ENCODE data around the gene AGBL1. TPM values are rescaled to one million over a fixed set of nuclear protein-coding genes. Genes with fewer than 3 reads are reported as not detected.
A peak's percentile ranks its signal among the peaks of the same experiment; 100 is the strongest.
"Not testable (repeated sequence)": the region's sequence is repeated elsewhere in the genome, so short reads cannot be mapped to it uniquely, and the experiment has no call there.

The AGBL1 gene
- polyA plus RNA-seq, 1 experiment = not detected

DNA sequence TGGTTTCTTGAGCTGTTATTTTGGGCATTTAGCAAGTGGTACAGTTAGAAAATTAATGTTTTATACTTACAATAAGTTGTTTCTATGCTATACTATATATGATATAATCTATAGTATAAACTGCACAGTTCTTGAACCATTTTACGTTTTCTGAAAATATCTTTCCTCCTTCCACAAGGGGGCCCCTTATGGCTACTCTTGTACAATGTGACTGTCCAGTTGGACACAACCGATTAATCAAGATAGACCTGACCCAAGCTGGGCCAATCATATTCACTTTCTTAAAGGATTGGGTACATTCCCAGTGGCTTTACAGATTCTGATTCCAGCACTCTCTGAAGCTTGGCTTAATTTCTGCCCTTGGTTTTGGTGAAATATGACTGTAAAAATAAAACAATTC, 953.4 kb downstream of the AGBL1 start:
- DNase-seq (ENCODE audit: low read depth, low spot score) = no peak
- POLR2A ChIA-PET = no interaction called here
- Histone ChIP-seq H3K4me3 (ENCODE audit: low read depth, low read length) (no peak overlapping the region), H3K9me3 (ENCODE audit: control insufficient read depth, insufficient read depth, low read length) (no peaks in the 10 kb centered on the region), H3K27me3 (ENCODE audit: control insufficient read depth, insufficient read depth, low read length) (no peaks in the 10 kb centered on the region), H3K27ac (ENCODE audit: low read depth, low read length) (no peak overlapping the region)
- TF ChIP-seq, protein P1, sequence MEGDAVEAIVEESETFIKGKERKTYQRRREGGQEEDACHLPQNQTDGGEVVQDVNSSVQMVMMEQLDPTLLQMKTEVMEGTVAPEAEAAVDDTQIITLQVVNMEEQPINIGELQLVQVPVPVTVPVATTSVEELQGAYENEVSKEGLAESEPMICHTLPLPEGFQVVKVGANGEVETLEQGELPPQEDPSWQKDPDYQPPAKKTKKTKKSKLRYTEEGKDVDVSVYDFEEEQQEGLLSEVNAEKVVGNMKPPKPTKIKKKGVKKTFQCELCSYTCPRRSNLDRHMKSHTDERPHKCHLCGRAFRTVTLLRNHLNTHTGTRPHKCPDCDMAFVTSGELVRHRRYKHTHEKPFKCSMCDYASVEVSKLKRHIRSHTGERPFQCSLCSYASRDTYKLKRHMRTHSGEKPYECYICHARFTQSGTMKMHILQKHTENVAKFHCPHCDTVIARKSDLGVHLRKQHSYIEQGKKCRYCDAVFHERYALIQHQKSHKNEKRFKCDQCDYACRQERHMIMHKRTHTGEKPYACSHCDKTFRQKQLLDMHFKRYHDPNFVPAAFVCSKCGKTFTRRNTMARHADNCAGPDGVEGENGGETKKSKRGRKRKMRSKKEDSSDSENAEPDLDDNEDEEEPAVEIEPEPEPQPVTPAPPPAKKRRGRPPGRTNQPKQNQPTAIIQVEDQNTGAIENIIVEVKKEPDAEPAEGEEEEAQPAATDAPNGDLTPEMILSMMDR (IDR thresholded peaks at IDR 0.05; ENCODE audit: low read depth, low read length) = peak; percentile 48
- CTCF ChIA-PET = interaction anchor here (0.9 to 1.2 kb wide), 4 partner anchors 140 to 1241 kb away, joined by 3 to 4 read pairs (median 3); no protein-coding TSS in a partner anchor

DNA sequence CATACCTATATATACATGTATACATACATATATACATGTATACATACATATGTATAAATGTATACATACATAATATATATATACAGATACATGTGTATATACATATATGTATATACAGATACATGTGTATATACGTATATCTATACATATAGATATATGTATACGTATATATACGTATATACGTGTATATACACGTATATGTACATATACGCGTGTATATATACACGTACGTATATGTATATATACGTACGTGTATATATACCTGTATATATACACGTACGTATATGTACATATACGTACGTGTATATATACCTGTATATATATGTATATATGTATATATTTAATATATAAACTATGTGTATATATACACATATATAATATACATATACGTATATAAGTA, 955.2 kb downstream of the AGBL1 start:
- Histone ChIP-seq H3K9me3 (ENCODE audit: control insufficient read depth, insufficient read depth, low read length) (no peaks in the 10 kb centered on the region), H3K4me3 (ENCODE audit: low read depth, low read length) (no peak overlapping the region), H3K27ac (ENCODE audit: low read depth, low read length) (no peak overlapping the region), H3K27me3 (ENCODE audit: control insufficient read depth, insufficient read depth, low read length) (no peaks in the 10 kb centered on the region)
- TF ChIP-seq, protein P1 (IDR thresholded peaks at IDR 0.05; ENCODE audit: low read depth, low read length) = no peak
- POLR2A ChIA-PET = no interaction called here
- CTCF ChIA-PET = no interaction called here
- no peak for DNase-seq (ENCODE audit: low read depth, low spot score)

DNA sequence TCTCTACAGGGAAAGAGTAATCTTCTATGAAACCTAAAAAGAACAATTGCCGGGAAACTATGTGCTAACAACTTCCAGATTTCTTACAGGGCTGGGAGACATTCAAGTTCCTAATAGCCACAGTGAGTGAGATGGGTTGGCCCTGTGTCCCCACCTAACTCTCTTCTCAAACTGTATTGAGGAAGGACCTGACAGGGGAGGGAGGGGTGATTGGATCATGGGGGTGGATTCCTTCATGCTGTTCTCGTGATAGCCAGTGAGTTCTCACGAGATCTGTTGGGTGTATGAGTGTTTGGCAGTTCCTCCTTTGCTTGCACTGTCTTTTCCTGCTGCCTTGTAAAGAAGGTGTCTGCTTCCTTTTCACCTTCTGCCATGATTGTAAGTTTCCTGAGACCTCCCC, 958.7 kb downstream of the AGBL1 start:
- no peak overlapping the region for H3K27ac ChIP-seq (ENCODE audit: low read depth, low read length)
- TF ChIP-seq, protein P1 (IDR thresholded peaks at IDR 0.05; ENCODE audit: low read depth, low read length) = no peak
- DNase-seq (ENCODE audit: low read depth, low spot score) = no peak
- POLR2A ChIA-PET = no interaction called here
- H3K9me3 ChIP-seq (ENCODE audit: control insufficient read depth, insufficient read depth, low read length) = no peaks in the 10 kb centered on the region
- no peaks in the 10 kb centered on the region for H3K27me3 ChIP-seq (ENCODE audit: control insufficient read depth, insufficient read depth, low read length)
- CTCF ChIA-PET = no interaction called here
- H3K4me3 ChIP-seq (ENCODE audit: low read depth, low read length) = no peak overlapping the region

DNA sequence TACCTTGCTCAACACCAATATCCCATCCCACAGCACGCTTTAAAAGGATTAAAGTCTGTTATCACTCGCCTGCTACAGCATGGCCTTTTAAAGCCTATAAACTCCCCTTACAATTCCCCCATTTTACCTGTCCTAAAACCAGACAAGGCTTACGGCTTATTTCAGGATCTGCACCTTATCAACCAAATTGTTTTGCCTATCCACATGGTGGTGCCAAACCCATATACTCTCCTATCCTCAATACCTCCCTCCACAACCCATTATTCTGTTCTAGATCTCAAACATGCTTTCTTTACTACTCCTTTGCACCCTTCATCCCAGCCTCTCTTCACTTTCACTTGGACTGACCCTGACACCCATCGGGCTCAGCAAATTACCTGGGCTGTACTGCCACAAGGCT, 962.9 kb downstream of the AGBL1 start:
- H3K4me3 ChIP-seq (ENCODE audit: low read depth, low read length); CTCF ChIA-PET; DNase-seq (ENCODE audit: low read depth, low spot score); H3K27me3 ChIP-seq (ENCODE audit: control insufficient read depth, insufficient read depth, low read length); H3K9me3 ChIP-seq (ENCODE audit: control insufficient read depth, insufficient read depth, low read length); H3K27ac ChIP-seq (ENCODE audit: low read depth, low read length); POLR2A ChIA-PET: not testable (repeated sequence)

DNA sequence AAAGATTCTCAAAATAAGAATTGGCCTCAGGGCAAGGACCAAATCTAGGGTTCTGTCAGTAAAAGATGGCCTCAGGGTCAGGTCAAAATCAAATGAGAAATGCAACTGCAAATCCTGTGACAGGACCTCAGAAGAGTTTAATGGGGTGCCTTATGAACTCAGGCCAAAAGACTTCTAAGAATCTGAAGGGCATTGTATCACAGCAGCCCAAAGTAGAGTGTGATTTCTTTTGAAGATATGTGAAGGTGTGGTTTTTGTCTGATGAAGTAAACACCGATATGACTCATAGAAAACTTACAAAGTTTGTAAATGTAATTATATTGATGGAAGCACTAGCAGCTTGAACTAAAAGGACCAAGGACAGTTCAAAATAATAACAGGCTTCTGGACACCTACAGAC, 966.1 kb downstream of the AGBL1 start:
- Histone ChIP-seq H3K4me3 (ENCODE audit: low read depth, low read length) (no peak overlapping the region), H3K27me3 (ENCODE audit: control insufficient read depth, insufficient read depth, low read length) (no peaks in the 10 kb centered on the region), H3K27ac (ENCODE audit: low read depth, low read length) (no peak overlapping the region), H3K9me3 (ENCODE audit: control insufficient read depth, insufficient read depth, low read length) (no peaks in the 10 kb centered on the region)
- TF ChIP-seq, protein P1 (IDR thresholded peaks at IDR 0.05; ENCODE audit: low read depth, low read length) = no peak
- no peak for DNase-seq (ENCODE audit: low read depth, low spot score)
- CTCF ChIA-PET = no interaction called here
- POLR2A ChIA-PET = no interaction called here
